ENCODE measurements around the gene C1orf115.
A peak's percentile ranks its signal among the peaks of the same experiment; 100 is the strongest.

The C1orf115 gene, protein sequence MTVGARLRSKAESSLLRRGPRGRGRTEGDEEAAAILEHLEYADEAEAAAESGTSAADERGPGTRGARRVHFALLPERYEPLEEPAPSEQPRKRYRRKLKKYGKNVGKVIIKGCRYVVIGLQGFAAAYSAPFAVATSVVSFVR

DNA sequence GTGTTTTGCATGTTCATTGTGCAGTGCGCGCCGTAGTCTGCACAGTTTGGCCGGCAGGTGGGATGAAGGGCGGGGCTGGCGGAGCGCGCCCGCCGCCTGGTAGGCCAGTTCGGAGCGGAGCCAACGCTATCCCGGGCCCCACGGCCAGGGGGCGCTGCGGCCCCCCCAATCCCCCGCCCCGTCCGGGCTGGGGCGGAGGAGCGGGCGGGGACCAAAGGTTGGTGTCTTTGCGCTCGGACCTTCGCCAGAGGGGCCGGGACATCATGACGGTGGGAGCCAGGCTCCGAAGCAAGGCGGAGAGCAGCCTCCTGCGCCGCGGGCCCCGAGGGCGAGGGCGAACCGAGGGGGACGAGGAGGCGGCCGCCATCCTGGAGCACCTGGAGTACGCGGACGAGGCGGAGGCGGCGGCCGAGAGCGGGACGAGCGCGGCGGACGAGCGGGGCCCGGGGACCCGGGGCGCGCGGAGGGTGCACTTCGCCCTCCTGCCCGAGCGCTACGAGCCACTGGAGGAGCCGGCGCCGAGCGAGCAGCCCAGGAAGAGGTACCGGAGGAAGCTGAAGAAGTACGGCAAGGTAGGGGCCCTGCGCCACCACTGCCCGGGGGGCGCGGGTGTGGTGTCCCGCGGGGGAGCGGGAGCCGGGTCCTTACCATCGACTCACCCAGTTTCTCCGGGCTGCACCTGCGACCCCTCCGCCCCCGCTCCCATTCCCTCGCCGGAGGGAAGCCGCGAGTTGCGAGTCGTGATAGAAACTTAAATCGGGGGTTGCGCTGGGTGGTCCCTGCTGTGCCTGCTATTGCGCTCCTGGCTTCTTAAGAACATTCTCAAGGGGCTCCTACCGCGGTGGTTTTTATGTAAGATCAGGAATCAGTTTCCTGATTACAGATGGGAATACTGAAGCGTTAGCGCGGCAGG is at the start of gene C1orf115:
TSS of gene C1orf115 (plus strand) at position 224 of the 913 bp plus-strand sequence. CDS start at position 264, 40 bp downstream.
- H3K4me1 Mint-ChIP-seq (ENCODE audit: low read depth): peaks cover 9% of the 10 kb centered on the region
- intact Hi-C loops (cut with micrococcal nuclease): loop anchor here (1.0 to 2.0 kb wide), 2 partner anchors 42 to 86 kb away; no protein-coding TSS in a partner anchor
- peaks cover 9% of the 10 kb centered on the region for H3K9me3 Mint-ChIP-seq
- peak within 1 kb of the TSS; percentile 91 for H3K4me3 Mint-ChIP-seq
- peaks cover 30% of the 10 kb centered on the region for H3K27me3 Mint-ChIP-seq
- no peaks in the 10 kb centered on the region for H3K36me3 Mint-ChIP-seq (ENCODE audit: low read depth)
- H3K27ac Mint-ChIP-seq: peak within 1 kb of the TSS; percentile 68

DNA sequence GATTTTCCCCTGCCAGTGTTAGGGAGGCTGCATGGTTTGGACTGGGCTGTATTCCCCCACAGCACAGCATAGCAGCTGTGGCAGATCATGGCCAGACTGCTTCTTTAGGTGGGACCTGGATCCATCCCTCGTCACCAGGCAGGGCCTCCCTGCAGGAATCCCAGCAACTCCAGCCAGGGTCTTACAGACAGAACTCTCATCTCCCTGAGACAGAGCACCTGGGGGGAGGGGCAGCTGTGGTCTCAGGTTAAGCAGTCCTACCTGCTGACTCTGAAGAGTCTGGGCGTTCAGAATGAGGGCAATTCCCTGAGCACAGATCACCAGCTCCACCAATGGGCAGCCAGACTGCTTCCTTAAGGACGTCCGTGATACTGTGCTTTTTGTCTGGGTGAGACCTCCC is 47.9 kb upstream of the C1orf115 start:
- H3K27ac Mint-ChIP-seq: no peak overlapping the region
- H3K27me3 Mint-ChIP-seq: no peaks in the 10 kb centered on the region
- H3K36me3 Mint-ChIP-seq (ENCODE audit: low read depth): no peaks in the 10 kb centered on the region

DNA sequence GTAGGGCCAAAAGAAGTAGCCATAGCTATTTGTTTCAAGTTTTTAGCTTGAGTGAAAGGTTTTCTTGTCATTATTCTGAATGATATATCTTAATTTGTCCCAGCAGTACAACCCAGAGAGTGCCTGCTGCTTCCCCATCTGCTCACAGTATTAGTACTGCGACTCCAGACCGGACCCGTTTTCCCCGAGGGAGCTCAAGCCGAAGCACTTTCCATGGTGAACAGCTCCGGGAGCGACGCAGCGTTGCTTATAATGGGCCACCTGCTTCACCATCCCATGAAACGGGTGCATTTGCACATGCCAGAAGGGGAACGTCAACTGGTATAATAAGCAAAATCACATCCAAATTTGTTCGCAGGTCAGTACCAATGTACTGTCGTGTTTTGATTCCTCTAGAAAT is 37.2 kb upstream of the C1orf115 start:
- intact Hi-C loops (cut with micrococcal nuclease): no loop called here
- no peaks in the 10 kb centered on the region for H3K36me3 Mint-ChIP-seq (ENCODE audit: low read depth)

More for the DNA sequence above, 47.9 kb upstream of the C1orf115 start:
- Mint-ChIP-seq H3K4me1 (ENCODE audit: low read depth) (no peaks in the 10 kb centered on the region), H3K4me3 (no peak overlapping the region), H3K9me3 (peaks cover 8% of the 10 kb centered on the region)
- intact Hi-C loops (cut with micrococcal nuclease): no loop called here

DNA sequence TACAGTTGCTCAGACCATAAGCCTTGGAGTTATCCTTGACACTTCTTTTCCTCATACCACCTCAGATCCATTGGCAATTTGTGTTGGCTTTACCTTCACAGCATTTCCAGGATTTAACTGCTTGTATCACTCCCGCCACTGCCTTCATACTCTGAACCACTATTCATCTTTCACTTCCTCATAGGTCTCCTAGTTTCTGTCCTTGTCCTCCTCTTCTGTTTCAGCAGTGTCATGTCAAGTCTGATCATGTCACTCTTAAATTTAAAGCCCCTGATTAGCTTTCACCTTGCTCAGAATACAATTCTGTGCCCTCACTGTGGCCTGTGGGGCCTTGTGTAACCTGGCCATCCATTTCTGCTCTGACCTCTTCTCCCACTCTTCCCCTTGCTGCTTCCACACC is 34.7 kb upstream of the C1orf115 start:
- peaks cover 6% of the 10 kb centered on the region for H3K27me3 Mint-ChIP-seq
- H3K36me3 Mint-ChIP-seq (ENCODE audit: low read depth): no peaks in the 10 kb centered on the region
- H3K27ac Mint-ChIP-seq: no peak overlapping the region
- H3K4me3 Mint-ChIP-seq: no peak overlapping the region
- peaks cover 8% of the 10 kb centered on the region for H3K4me1 Mint-ChIP-seq (ENCODE audit: low read depth)
- intact Hi-C loops (cut with micrococcal nuclease): no loop called here
- no peaks in the 10 kb centered on the region for H3K9me3 Mint-ChIP-seq

More for the DNA sequence above, 37.2 kb upstream of the C1orf115 start:
- H3K4me1 Mint-ChIP-seq (ENCODE audit: low read depth): peaks cover 8% of the 10 kb centered on the region
- H3K4me3 Mint-ChIP-seq: no peak overlapping the region
- H3K9me3 Mint-ChIP-seq: no peaks in the 10 kb centered on the region
- H3K27ac Mint-ChIP-seq: no peak overlapping the region
- H3K27me3 Mint-ChIP-seq: peaks cover 9% of the 10 kb centered on the region

DNA sequence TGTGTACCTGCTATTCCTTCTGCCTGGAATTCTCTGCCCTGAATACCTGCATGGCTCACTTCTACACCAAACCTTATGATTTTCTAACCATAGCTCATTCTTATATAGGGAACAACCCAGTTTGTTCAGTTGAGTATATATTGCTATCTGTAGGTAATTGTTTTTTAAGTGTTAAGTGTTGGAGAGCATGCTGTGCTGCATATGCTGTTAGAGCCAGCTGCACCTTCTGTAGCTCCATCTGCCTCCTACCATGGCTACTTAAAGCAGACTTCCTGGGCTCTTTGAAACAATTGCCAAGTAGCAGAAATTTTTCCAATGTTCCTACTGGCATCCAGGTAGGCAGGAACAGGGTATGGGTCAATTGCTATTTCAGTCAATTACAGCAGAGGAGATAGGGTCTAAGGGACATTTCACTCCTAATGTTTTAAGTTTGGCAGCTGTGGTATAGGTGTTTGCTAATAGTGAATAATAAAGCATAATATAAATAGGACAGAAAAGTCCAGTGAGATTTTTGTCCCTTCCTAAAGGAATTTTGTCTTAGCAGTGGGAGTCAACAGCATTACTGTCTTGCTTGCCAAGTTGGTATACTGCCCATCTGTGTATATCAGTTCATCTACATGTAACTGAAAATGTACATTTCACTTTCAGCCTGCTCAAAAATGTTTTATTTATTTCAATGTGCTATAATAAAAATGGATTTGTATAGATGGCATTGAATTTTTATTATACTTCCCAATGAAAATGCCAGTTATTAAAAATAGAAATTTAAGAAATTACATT is 34.0 kb upstream of the C1orf115 start:
- Mint-ChIP-seq H3K4me3 (no peak overlapping the region), H3K27me3 (peaks cover 8% of the 10 kb centered on the region), H3K27ac (no peak overlapping the region), H3K36me3 (ENCODE audit: low read depth) (no peaks in the 10 kb centered on the region), H3K4me1 (ENCODE audit: low read depth) (peaks cover 8% of the 10 kb centered on the region), H3K9me3 (no peaks in the 10 kb centered on the region)
- intact Hi-C loops (cut with micrococcal nuclease): no loop called here

DNA sequence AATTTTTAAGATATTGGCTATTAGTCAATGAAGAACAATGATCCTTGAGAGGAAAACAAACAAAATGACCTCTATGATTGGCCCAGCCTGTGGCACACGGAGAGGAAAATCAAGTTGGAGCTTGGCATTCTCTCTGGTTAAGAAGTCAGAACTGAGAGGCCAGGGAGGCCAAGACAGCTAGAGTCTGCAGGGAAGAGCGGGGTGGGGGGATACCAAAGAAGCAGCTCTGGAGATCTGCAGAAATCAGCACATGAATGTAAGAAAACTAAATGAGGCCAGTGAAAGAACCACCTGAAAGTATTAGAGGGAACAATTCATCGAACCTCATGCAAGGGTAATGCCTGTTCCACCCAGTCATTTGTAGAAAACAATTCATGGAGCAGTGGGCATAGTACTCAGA is 23.8 kb upstream of the C1orf115 start:
- no peak overlapping the region for H3K27ac Mint-ChIP-seq
- H3K36me3 Mint-ChIP-seq (ENCODE audit: low read depth): no peaks in the 10 kb centered on the region
- peaks cover 6% of the 10 kb centered on the region for H3K27me3 Mint-ChIP-seq
- H3K4me1 Mint-ChIP-seq (ENCODE audit: low read depth): no peaks in the 10 kb centered on the region
- intact Hi-C loops (cut with micrococcal nuclease): no loop called here
- H3K4me3 Mint-ChIP-seq: no peak overlapping the region
- peaks cover 21% of the 10 kb centered on the region for H3K9me3 Mint-ChIP-seq

DNA sequence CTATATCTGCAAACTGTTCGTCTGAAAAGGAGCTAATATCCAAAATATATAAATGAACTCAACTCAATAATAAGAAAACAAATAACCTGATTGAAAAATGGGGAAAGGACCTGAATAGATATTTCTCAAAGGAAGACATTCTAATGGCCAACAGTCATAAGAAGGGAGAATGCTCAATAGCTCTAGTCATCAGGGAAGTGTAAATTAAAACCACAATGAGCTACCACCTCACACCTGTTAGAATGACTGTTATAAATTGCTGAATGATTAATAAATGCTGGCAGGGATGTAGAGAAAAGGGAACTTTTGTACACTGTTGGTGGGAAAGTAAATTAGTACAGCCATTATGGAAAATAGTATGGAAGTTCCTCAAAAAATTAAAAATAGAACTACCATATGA is 21.2 kb upstream of the C1orf115 start:
- no peaks in the 10 kb centered on the region for H3K36me3 Mint-ChIP-seq (ENCODE audit: low read depth)
- H3K27ac Mint-ChIP-seq: no peak overlapping the region
- H3K4me1 Mint-ChIP-seq (ENCODE audit: low read depth): no peaks in the 10 kb centered on the region
- H3K27me3 Mint-ChIP-seq: peaks cover 4% of the 10 kb centered on the region
- H3K4me3 Mint-ChIP-seq: no peak overlapping the region
- intact Hi-C loops (cut with micrococcal nuclease): no loop called here
- peaks cover 21% of the 10 kb centered on the region for H3K9me3 Mint-ChIP-seq

DNA sequence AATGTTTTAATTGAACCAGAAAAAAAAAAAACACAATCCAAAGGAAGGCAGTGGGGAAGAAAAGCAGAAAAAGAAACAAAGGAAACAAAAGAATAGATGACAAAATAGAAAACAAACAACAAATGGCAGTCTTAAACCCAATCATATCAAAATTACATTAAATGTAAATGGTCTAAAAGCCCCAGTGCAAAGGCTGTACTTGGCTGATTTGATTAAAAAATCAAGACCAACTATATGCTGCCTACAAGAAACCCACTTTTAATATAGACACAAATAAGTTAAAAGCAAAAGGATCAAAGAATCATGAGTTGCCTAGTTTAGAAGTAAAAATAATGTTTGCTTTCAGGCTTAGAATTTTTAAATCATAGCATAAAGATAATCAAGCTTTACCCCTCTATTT is 19.8 kb upstream of the C1orf115 start:
- Mint-ChIP-seq H3K27ac (no peak overlapping the region), H3K27me3 (peaks cover 7% of the 10 kb centered on the region), H3K9me3 (peaks cover 21% of the 10 kb centered on the region), H3K4me3 (no peak overlapping the region), H3K36me3 (ENCODE audit: low read depth) (no peaks in the 10 kb centered on the region), H3K4me1 (ENCODE audit: low read depth) (no peaks in the 10 kb centered on the region)
- intact Hi-C loops (cut with micrococcal nuclease): no loop called here

DNA sequence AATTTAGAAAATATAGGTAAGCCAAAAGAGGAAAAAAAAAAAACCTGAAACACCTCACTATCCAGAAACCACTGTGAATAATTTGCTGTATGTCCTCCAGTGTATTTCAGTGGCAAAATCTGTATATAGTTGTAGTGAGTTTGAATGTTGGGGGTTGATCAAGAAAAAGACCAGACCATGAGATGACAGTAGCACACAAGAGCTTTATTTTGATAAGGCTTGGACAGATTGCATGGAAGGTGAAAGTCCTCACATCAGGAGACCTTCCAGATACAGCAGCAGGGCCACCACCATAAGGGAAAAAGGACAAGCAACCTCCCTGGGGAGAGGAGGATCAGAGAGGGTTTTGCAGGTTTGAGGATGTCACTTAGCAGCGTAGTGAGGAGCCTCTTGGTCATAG is 16.2 kb upstream of the C1orf115 start:
- H3K27me3 Mint-ChIP-seq: peaks cover 9% of the 10 kb centered on the region

DNA sequence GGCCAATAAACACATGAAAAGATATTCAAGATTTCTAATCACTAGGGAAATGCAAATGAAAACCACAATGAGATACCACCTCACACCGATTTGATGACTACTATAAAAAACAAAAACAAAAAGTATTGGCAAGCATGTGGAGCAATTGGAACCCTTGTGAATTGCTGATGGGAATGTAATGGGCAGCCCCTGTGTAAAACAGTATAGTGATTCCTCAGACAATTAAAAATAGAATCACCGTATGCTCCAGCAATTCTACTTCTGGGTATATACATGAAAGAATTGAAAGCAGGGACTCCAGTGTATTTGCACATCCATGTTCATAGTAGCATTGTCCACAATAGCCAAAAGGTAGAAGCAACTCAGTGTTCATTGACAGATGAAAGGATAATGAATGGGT is 12.9 kb upstream of the C1orf115 start:
- intact Hi-C loops (cut with micrococcal nuclease): no loop called here
- Mint-ChIP-seq H3K27me3 (peaks cover 7% of the 10 kb centered on the region), H3K9me3 (no peaks in the 10 kb centered on the region), H3K4me3 (no peak overlapping the region), H3K36me3 (ENCODE audit: low read depth) (no peaks in the 10 kb centered on the region), H3K27ac (no peak overlapping the region), H3K4me1 (ENCODE audit: low read depth) (no peaks in the 10 kb centered on the region)

More for the DNA sequence above, 16.2 kb upstream of the C1orf115 start:
- Mint-ChIP-seq H3K36me3 (ENCODE audit: low read depth) (no peaks in the 10 kb centered on the region), H3K4me1 (ENCODE audit: low read depth) (no peaks in the 10 kb centered on the region), H3K4me3 (no peak overlapping the region), H3K9me3 (peaks cover 9% of the 10 kb centered on the region), H3K27ac (no peak overlapping the region)
- intact Hi-C loops (cut with micrococcal nuclease): no loop called here

DNA sequence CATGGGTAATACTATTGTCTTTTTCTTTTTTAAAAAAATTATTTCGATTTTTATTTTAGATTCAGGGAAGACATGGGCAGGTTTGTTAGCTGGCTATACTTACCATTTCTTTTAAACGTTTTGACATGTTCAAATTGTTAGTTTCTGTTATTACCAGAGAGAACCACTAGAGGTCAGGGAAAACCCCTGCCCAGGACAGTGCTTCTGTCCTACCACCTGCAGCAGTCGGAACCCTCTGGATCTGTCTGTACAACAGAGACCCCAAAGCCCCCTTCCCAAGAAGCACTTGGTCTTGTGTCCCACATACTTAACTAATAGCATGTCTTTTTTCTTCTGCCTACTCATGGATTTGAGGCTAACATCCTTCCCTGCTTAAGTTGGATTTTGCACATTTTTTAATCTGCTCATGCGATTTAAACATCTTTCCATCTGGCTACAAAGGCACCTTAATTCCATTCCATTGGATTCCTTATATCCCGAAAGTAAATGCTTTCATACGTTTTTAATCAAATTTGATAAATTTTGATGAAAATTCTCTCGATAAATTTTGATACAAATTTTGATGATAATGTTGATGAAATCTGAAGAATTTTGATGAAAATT is 10.0 kb upstream of the C1orf115 start:
- peaks cover 3% of the 10 kb centered on the region for H3K27me3 Mint-ChIP-seq
- no peaks in the 10 kb centered on the region for H3K9me3 Mint-ChIP-seq
- no peaks in the 10 kb centered on the region for H3K4me1 Mint-ChIP-seq (ENCODE audit: low read depth)
- H3K36me3 Mint-ChIP-seq (ENCODE audit: low read depth): no peaks in the 10 kb centered on the region
- no peak overlapping the region for H3K27ac Mint-ChIP-seq
- intact Hi-C loops (cut with micrococcal nuclease): loop anchor here (2.0 kb wide), 2 partner anchors 53 to 97 kb away; no protein-coding TSS in a partner anchor
- H3K4me3 Mint-ChIP-seq: no peak overlapping the region

DNA sequence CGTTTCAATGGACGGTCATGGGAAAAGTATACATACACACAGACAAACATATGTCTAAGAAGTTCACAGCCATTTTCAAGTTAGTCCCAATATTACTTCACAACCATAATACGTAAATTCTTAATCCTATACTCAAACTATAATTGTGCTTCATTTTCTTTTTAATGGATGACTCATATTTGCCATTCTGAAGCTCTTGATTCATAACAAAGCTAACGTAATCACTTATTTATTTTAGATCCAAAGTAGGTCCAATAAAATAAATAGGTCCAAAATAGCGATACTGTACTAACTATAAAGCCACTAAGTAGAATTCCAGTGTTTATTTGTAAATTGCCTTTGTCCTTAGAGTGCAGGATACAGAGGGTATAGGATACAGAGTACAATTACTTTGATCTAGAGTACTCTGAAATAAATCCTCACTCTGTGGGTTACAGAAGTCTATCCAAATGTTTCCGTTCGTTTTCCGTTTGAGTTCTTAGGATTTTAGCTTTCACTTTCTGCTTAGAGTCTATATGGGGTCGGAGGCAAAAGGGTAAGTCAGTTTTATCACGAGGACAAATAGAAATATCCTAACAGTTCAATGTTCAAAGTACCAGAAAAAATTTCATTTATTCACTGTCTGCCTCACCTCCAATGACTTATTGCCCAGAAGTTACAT is 8.8 kb upstream of the C1orf115 start:
- H3K27me3 Mint-ChIP-seq: no peaks in the 10 kb centered on the region
- no peaks in the 10 kb centered on the region for H3K9me3 Mint-ChIP-seq
- no peak overlapping the region for H3K4me3 Mint-ChIP-seq
- intact Hi-C loops (cut with micrococcal nuclease): loop anchor here (2.0 kb wide), 2 partner anchors 51 to 95 kb away; no protein-coding TSS in a partner anchor
- H3K36me3 Mint-ChIP-seq (ENCODE audit: low read depth): no peaks in the 10 kb centered on the region
- no peak overlapping the region for H3K27ac Mint-ChIP-seq
- H3K4me1 Mint-ChIP-seq (ENCODE audit: low read depth): no peaks in the 10 kb centered on the region

DNA sequence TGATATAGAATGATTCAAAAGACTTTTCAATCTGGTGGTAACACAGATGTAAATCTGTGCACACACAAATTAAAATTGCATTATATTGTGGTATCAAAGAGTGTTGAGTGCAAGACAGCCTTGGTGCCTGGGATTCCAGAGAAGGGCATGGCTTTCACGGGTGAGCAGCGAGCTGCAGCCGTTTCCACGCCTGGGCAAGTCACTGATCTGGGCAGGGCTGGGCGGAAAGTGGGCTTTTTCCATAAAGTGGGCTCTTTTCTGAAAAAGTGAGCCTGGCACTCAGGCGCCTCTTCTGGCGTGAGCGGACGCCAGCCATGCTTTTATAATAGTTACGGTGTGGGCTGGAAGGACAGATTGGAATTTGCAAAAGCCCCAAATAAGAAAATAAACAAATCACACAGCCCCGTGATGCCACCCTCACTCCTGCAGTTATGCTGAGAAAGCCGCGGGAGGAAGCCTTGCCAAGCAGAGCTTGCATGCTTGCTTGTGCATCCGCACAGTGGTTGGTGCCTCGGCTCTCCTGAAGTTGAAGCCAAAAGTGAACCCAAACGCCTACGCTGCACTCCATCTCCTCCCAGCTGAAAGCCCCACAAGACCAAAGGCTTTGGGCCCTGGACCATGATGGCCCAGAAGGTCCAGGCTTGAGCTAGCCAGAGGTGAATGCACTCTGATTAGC is 7.1 kb upstream of the C1orf115 start:
- intact Hi-C loops (cut with micrococcal nuclease): no loop called here
- Mint-ChIP-seq H3K36me3 (ENCODE audit: low read depth) (no peaks in the 10 kb centered on the region), H3K4me3 (no peak overlapping the region), H3K27me3 (peaks cover 1% of the 10 kb centered on the region), H3K9me3 (peaks cover 8% of the 10 kb centered on the region), H3K4me1 (ENCODE audit: low read depth) (no peaks in the 10 kb centered on the region), H3K27ac (no peak overlapping the region)
